Kidney capillary endothelial cell (primary cell): ENCODE results near the gene CCDC69.

Source experiments
- DNase-seq: peaks from one replicate; pipeline ENCODE4 v3.0.0-alpha.2; 2018; ENCODE audit warnings: low spot score

CCDC69 gene

GRCh38 chr5:151140686-151141459 is 83.0 kb downstream of the CCDC69 start:
- DNase-seq = no peak

GRCh38 chr5:151139646-151140045 is 84.2 kb downstream of the CCDC69 start:
- DNase-seq = no peak

DNA sequence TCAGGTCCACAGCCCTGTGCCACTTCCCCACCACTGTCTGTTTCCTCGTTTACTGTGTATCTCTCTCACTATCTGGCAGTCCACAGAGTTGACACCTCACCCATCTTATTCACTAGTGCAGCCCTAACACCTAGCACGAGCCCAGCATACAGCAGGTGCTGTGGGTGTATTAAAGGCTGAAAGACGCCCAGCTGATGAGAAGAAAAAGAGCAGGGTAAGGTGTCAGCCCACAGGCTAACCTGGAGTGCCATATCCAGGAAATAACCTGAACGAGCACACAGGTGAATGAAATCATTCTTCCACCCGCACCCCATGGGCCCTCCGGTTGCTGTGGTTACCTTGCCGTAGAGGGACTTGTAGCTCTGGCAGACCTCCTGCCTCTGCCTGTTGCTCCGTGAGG is 84.9 kb downstream of the CCDC69 start:
- no peak for DNase-seq

- no peak for DNase-seq
Observed at GRCh38 chr5:151138114-151138513, 85.8 kb downstream of the CCDC69 start.

GRCh38 chr5:151137067-151137825 is 86.6 kb downstream of the CCDC69 start:
- no peak for DNase-seq

DNA sequence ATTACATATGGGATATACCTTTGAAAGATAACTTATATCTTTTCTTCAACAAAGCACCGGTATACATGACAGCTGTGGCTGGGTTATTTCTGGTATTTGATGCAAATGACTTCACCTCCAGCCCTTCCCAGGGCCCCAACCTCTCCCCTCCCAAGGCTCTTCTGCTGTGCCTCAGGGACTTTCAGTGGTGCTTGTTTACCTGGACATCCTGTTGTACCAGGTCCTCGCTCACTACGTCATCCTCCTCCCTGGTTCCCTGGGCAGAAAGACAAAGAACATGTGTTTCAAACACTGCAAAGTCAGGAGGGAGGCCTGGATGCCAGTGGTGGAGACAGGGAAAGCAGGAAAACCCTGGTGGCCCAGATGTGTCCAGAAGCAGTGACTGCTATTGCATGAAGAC is 89.7 kb downstream of the CCDC69 start:
- DNase-seq = no peak

DNA sequence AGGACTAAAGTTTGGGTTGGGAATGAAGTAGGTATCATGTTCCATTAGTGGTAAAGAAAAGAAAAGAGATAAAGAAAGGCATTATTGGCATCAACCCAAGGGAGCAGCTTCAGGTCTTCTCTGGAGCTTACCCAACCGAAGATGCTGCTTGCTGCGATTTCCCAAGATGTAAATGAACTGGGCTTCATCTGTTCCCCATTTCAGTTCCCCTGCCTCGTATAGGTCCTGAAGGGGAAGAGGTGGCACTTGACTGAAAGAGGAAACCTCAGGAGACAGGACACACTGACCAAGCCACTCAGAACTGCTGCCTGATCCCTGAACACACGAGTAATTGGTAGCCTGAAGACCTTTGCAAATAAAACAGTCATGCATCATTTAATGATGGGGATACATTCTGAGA is 90.9 kb downstream of the CCDC69 start:
- DNase-seq = no peak
